ENCODE measurements around the gene PITPNC1. TPM values are rescaled to one million over a fixed set of nuclear protein-coding genes. Genes with fewer than 3 reads are reported as not detected.
"Not testable (repeated sequence)": the region's sequence is repeated elsewhere in the genome, so short reads cannot be mapped to it uniquely, and the experiment has no call there.

PITPNC1 gene
- total RNA-seq, 4 donors from 2014 or later: 9.1 to 15.1 (median 13.3) TPM

- Histone ChIP-seq H3K36me3 (no peaks in the 10 kb centered on the region), H3K27ac (no peak overlapping the region), H3K9me3 (no peaks in the 10 kb centered on the region), H3K4me3 (no peak overlapping the region), H3K4me1 (peaks cover 0 to 37% (median 10%) of the 10 kb centered on the region in 3 donors), H3K27me3 (no peaks in the 10 kb centered on the region)
- intact Hi-C loops (cut with DNase I): no loop called here
- DNase-seq: no peak
- 83 to 91% methylated on average over 3 to 11 of the region's 11 CpGs for WGBS, 2 donors
- TF ChIP-seq CTCF (IDR thresholded peaks at IDR 0.05) (no peak), POLR2A (IDR thresholded peaks at IDR 0.05) (no peak)
These were observed 248.0 kb downstream of the PITPNC1 start for GRCh38 chr17:67624886-67625656.

GRCh38 chr17:67625971-67626370 is 248.9 kb downstream of the PITPNC1 start:
- H3K9me3 ChIP-seq: no peaks in the 10 kb centered on the region
- peaks cover 0 to 32% (median 10%) of the 10 kb centered on the region in 3 donors for H3K4me1 ChIP-seq
- no peaks in the 10 kb centered on the region for H3K36me3 ChIP-seq
- no peak for TF ChIP-seq POLR2A (IDR thresholded peaks at IDR 0.05)
- no peak for TF ChIP-seq CTCF (IDR thresholded peaks at IDR 0.05)
- H3K27me3 ChIP-seq: no peaks in the 10 kb centered on the region
- intact Hi-C loops (cut with DNase I): no loop called here
- WGBS, 2 donors: 98 to 100% methylated on average over 2 to 4 of the region's 4 CpGs
- no peak overlapping the region for H3K4me3 ChIP-seq
- no peak overlapping the region for H3K27ac ChIP-seq
- no peak for DNase-seq

GRCh38 chr17:67628580-67629013 is 251.5 kb downstream of the PITPNC1 start:
- no peak for TF ChIP-seq POLR2A (IDR thresholded peaks at IDR 0.05)
- no peak for TF ChIP-seq CTCF (IDR thresholded peaks at IDR 0.05)
- Histone ChIP-seq H3K36me3 (peaks cover 0 to 19% (median 0%) of the 10 kb centered on the region in 3 donors), H3K27ac (no peak overlapping the region), H3K9me3 (no peaks in the 10 kb centered on the region), H3K4me1 (peaks cover 0 to 26% (median 7%) of the 10 kb centered on the region in 3 donors), H3K4me3 (no peak overlapping the region), H3K27me3 (no peaks in the 10 kb centered on the region)
- 75 to 94% methylated on average over 4 to 8 of the region's 8 CpGs for WGBS, 2 donors
- intact Hi-C loops (cut with DNase I): no loop called here
- DNase-seq: no peak

GRCh38 chr17:67629971-67630320 is 252.9 kb downstream of the PITPNC1 start:
- DNase-seq: no peak
- TF ChIP-seq POLR2A (IDR thresholded peaks at IDR 0.05) (no peak), CTCF (IDR thresholded peaks at IDR 0.05) (peak in 5 of 6 experiments; percentile 8 to 60 (median 39))
- peak overlapping the region in 3 of 4 donors; percentile 32 to 65 (median 45) for H3K27ac ChIP-seq

GRCh38 chr17:67630836-67631235 is 253.8 kb downstream of the PITPNC1 start:
- H3K36me3 ChIP-seq: peaks cover 0 to 21% (median 0%) of the 10 kb centered on the region in 3 donors
- H3K27ac ChIP-seq, H3K27me3 ChIP-seq, DNase-seq, H3K9me3 ChIP-seq, H3K4me3 ChIP-seq: not testable (repeated sequence)
- intact Hi-C loops (cut with DNase I): loop anchor here (5.0 kb wide), 1 partner anchor 254 kb away; the partner anchor contains the start of gene PITPNC1
- H3K4me1 ChIP-seq: peaks cover 0 to 43% (median 7%) of the 10 kb centered on the region in 3 donors
- 98 to 100% methylated on average over 7 of the region's 7 CpGs for WGBS, 2 donors

More at GRCh38 chr17:67629971-67630320, 252.9 kb downstream of the PITPNC1 start:
- Histone ChIP-seq H3K27me3 (no peaks in the 10 kb centered on the region), H3K36me3 (peaks cover 0 to 21% (median 0%) of the 10 kb centered on the region in 3 donors), H3K9me3 (no peaks in the 10 kb centered on the region), H3K4me1 (peaks cover 0 to 35% (median 7%) of the 10 kb centered on the region in 3 donors), H3K4me3 (no peak overlapping the region)
- intact Hi-C loops (cut with DNase I): loop anchor here (5.0 kb wide), 1 partner anchor 253 kb away; the partner anchor contains the start of gene PITPNC1
- 10 to 20% methylated on average over 4 of the region's 4 CpGs for WGBS, 2 donors

Measured in esophagus squamous epithelium (tissue), 5 donors.